Stomach (tissue), 9 donors: ENCODE results near the gene MCC. TPM values are rescaled to one million over a fixed set of nuclear protein-coding genes. Genes with fewer than 3 reads are reported as not detected.

ENCODE experiments used
- DNase-seq, 2 donors: peaks; one replicate each; pipeline versions ENCODE4 v3.0.0 to v3.0.0-alpha.2; 2013 to 2019
- H3K27ac ChIP-seq, 5 donors: fragments of 200-600 bp in 4 of 5; sonication (generic) in 4 of 5; one replicate each; pipeline ENCODE4 v1.5.1; 2013 to 2019; ENCODE audit warnings: mild to moderate bottlenecking in 1 of 5, moderate library complexity in 1 of 5
- H3K27me3 ChIP-seq, 3 donors: fragments of 200-600 bp; sonication (generic); one replicate each; pipeline ENCODE4 v1.5.1; 2017 to 2019; ENCODE audit warnings: mixed run types in 1 of 3
- H3K36me3 ChIP-seq, 4 donors: fragments of 200-600 bp; sonication (generic); 1 replicate in 3 of 4; 2 replicates in 1 of 4; pipeline ENCODE4 v1.5.1; 2016 to 2019
- H3K4me1 ChIP-seq, 4 donors: fragments of 200-600 bp; sonication (generic); one replicate each; pipeline ENCODE4 v1.5.1; 2016 to 2019
- H3K4me3 ChIP-seq, 4 donors: fragments of 200-600 bp; sonication (generic) in 3 of 4; one replicate each; pipeline ENCODE4 v1.5.1; 2016 to 2019; ENCODE audit warnings: mild to moderate bottlenecking in 1 of 4
- H3K9me3 ChIP-seq, 4 donors: fragments of 200-600 bp; sonication (generic); one replicate each; pipeline ENCODE4 v1.5.1; 2016 to 2019
- CTCF ChIP-seq, 7 experiments: fragments of 450-650 bp in 4 of 7; fragments of 200-600 bp in 3 of 7; sonication (generic) in 3 of 7; IDR thresholded peaks; one replicate each; pipeline ENCODE4 v1.5.1; 2016 to 2019; ENCODE audit warnings: antibody characterized with exemption in 7 of 7, control low read depth in 2 of 7, mild to moderate bottlenecking in 1 of 7
- EP300 ChIP-seq: sonication (generic); formaldehyde crosslinking; IDR thresholded peaks from one replicate; pipeline ENCODE4 v1.6.1; 2017; ENCODE audit warnings: antibody characterized with exemption
- POLR2A ChIP-seq, 4 donors: fragments of 450-650 bp; IDR thresholded peaks; one replicate each; pipeline ENCODE4 v1.6.1; 2016; ENCODE audit warnings: antibody characterized with exemption in 4 of 4, control low read depth in 2 of 4, mild to moderate bottlenecking in 1 of 4, moderate library complexity in 1 of 4
- POLR2AphosphoS5 ChIP-seq, 3 donors: sonication (generic); formaldehyde crosslinking; IDR thresholded peaks; one replicate each; pipeline ENCODE4 v1.6.1; 2016; ENCODE audit warnings: antibody characterized with exemption in 3 of 3
- WGBS, 5 donors: extraction: QIAGEN DNeasy Blood & Tissue Kit in 3 of 5; methylation state at CpG; one replicate each; pipeline versions ENCODE4 v1.1.5 to v1.1.7; 2013 to 2018; 5-methylcytosine and 5-hydroxymethylcytosine counted together
- intact Hi-C: fragments of 100-400 bp; cut with DNase I; formaldehyde crosslinking; loops from one replicate; pipeline ENCODE4 v1.15.1; 2023; ENCODE audit warnings: low total_unique reads
- polyA plus RNA-seq, 3 donors: library from polyadenylated mRNA; stranded (reverse); fragments of 200-250 nt; gene quantifications; one replicate each; pipeline ENCODE4 v1.2.3, GENCODE V29; 2013
- total RNA-seq, 5 donors: library from RNA; depleted of rRNA; stranded (reverse); fragments of >200 nt; gene quantifications; one replicate each; pipeline versions ENCODE4 v1.1.0 to v1.2.3, GENCODE V29; 2014 to 2016
- donor health status: healthy with polysubstance abuse.
- donor health status: Bipolar disorder and iron deficiency.
- donor health status: healthy.

Gene MCC
- total and polyA plus RNA-seq, 8 donors, result 3.8 to 35.1 (median 8.9) TPM

GRCh38 chr5:113123618-113124017, 364.6 kb downstream of the MCC start:
- Histone ChIP-seq H3K36me3 (no peaks in the 10 kb centered on the region), H3K4me3 (no peak overlapping the region), H3K27ac (no peak overlapping the region), H3K27me3 (no peaks in the 10 kb centered on the region), H3K9me3 (no peaks in the 10 kb centered on the region), H3K4me1 (peaks cover 0 to 40% (median 11%) of the 10 kb centered on the region in 4 donors)
- TF ChIP-seq CTCF (IDR thresholded peaks at IDR 0.05) (no peak), EP300 (no peak), POLR2AphosphoS5 (IDR thresholded peaks at IDR 0.05) (no peak), POLR2A (IDR thresholded peaks at IDR 0.05) (no peak)
- DNase-seq, result no peak
- 78 to 86% (median 81%) methylated on average over 4 of the region's 4 CpGs for WGBS, 5 donors
- intact Hi-C loops, result no loop called here

- Histone ChIP-seq H3K27ac (no peak overlapping the region), H3K36me3 (no peaks in the 10 kb centered on the region), H3K27me3 (no peaks in the 10 kb centered on the region), H3K4me1 (peaks cover 0 to 55% (median 16%) of the 10 kb centered on the region in 4 donors), H3K4me3 (no peak overlapping the region), H3K9me3 (no peaks in the 10 kb centered on the region)
- intact Hi-C loops, result no loop called here
- no peak for TF ChIP-seq POLR2AphosphoS5 (IDR thresholded peaks at IDR 0.05)
- TF ChIP-seq POLR2A (IDR thresholded peaks at IDR 0.05), result no peak
- no peak for TF ChIP-seq CTCF (IDR thresholded peaks at IDR 0.05)
- no peak for TF ChIP-seq EP300
- DNase-seq, result no peak
Measured at GRCh38 chr5:113122053-113122452, 366.2 kb downstream of the MCC start.

- TF ChIP-seq EP300 (no peak), POLR2AphosphoS5 (IDR thresholded peaks at IDR 0.05) (no peak), POLR2A (IDR thresholded peaks at IDR 0.05) (no peak), CTCF (IDR thresholded peaks at IDR 0.05) (no peak)
- no peaks in the 10 kb centered on the region for H3K27me3 ChIP-seq
- H3K27ac ChIP-seq, result peak overlapping the region in 3 of 5 donors; percentile 29 to 51 (median 44)
- H3K36me3 ChIP-seq, result peaks cover 0 to 7% (median 0%) of the 10 kb centered on the region in 4 donors
- intact Hi-C loops, result no loop called here
- H3K9me3 ChIP-seq, result peaks cover 0 to 7% (median 6%) of the 10 kb centered on the region in 4 donors
- WGBS, 5 donors, result 53 to 65% (median 63%) methylated on average over 9 of the region's 9 CpGs
- no peak overlapping the region for H3K4me3 ChIP-seq
- H3K4me1 ChIP-seq, result peaks cover 0 to 54% (median 15%) of the 10 kb centered on the region in 4 donors
- DNase-seq, result peak in 1 of 2 donors; percentile 86
Measured at GRCh38 chr5:113119246-113119924, 368.9 kb downstream of the MCC start.

GRCh38 chr5:113118765-113119164, 369.5 kb downstream of the MCC start:
- no peak for DNase-seq
- Histone ChIP-seq H3K36me3 (peaks cover 0 to 8% (median 0%) of the 10 kb centered on the region in 4 donors), H3K4me3 (no peak overlapping the region), H3K4me1 (peaks cover 0 to 47% (median 13%) of the 10 kb centered on the region in 4 donors), H3K27me3 (no peaks in the 10 kb centered on the region), H3K27ac (peak overlapping the region in 3 of 5 donors; percentile 29 to 51 (median 44)), H3K9me3 (peaks cover 0 to 8% (median 6%) of the 10 kb centered on the region in 4 donors)
- WGBS, 5 donors, result 47 to 57% (median 47%) methylated on average over 6 to 7 of the region's 7 CpGs
- no peak for TF ChIP-seq CTCF (IDR thresholded peaks at IDR 0.05)
- TF ChIP-seq POLR2A (IDR thresholded peaks at IDR 0.05), result no peak
- TF ChIP-seq EP300, result no peak
- no peak for TF ChIP-seq POLR2AphosphoS5 (IDR thresholded peaks at IDR 0.05)
- intact Hi-C loops, result no loop called here
